ENCODE data around the gene EREG.
"Not testable (repeated sequence)": the region's sequence is repeated elsewhere in the genome, so short reads cannot be mapped to it uniquely, and the experiment has no call there.

Gene EREG

DNA sequence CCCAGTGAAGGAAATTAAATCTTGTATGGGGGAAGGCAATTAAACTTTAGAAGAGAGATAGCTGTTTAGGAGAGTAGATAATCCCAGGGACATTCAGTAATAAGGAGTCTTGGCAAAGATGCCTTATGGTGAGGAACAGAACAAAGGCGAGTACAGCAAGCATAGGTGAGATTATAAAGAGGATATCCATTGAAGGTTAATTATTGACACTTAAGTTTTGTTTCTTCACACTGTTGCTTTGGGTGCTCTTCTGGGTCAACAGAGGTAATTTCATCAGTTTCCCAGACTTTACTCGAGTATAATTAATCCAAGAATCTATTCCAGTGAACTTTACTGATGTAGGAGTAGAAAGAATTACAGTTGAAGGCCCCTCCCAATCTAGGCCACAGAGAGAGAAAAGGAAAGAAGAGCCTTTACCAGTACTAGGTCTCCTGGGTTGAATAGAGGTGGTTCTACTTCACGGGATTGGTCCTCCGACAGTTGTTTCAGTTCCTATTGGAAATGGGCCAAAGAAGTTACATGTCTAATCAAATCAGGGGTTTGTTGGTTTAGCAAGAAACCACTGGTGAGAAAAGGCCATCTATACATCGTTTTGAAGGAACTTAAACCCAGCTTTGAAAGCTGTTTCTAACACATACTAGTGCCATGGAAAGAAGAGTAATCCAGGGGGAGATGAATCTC, 29.5 kb upstream of the EREG start:
- Histone ChIP-seq H3K4me2 (ENCODE audit: low read length) (no peak overlapping the region), H3K27ac (ENCODE audit: low read depth, low read length) (no peak overlapping the region)

DNA sequence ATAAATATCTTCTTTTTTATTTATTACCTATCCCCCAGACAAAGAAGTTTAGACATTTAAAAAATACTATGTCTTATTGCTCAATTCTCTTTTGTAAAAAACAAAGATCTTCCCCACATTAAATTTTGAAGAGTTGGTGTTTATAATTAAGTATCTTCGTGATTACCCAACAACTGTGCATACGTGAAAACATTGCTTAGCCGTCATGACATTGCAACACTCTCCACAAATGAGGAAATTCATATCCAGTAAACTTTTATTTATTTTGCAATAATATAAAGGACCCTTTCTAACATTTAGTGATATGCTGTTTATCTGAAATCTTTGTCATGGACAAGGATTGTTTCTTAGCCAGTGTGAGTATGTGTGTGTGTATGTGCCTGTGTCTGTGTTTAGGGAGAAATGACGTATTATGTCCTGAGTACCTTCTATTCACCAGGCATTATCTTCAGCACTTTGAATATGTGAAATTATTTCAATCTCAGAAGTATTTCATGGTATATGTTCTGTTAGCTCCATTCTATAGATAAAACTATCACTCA, 26.1 kb upstream of the EREG start:
- TF ChIP-seq EZH2phosphoT487 (IDR thresholded peaks at IDR 0.05; ENCODE audit: borderline replicate concordance, low read length) (no peak), CTCF (IDR thresholded peaks at IDR 0.05; ENCODE audit: low read depth, low read length, poor library complexity, severe bottlenecking) (no peak)
- H3F3A ChIP-seq (ENCODE audit: control insufficient read depth, insufficient read depth) = no peaks in the 10 kb centered on the region
- H3K79me2 ChIP-seq (ENCODE audit: control insufficient read depth, low read length) = no peaks in the 10 kb centered on the region
- H3K4me3 ChIP-seq (ENCODE audit: low read length) = no peak overlapping the region
- no peaks in the 10 kb centered on the region for H3K27me3 ChIP-seq (ENCODE audit: control insufficient read depth, low read length)
- H3K9me3 ChIP-seq (ENCODE audit: control insufficient read depth, insufficient read depth, low read length) = peaks cover 10% of the 10 kb centered on the region; the same call in 1 of the 2 replicates
- peaks cover 7% of the 10 kb centered on the region for H3K4me1 ChIP-seq (ENCODE audit: control insufficient read depth, low read length)
- H3K36me3 ChIP-seq (ENCODE audit: control insufficient read depth, low read length) = no peaks in the 10 kb centered on the region
- H3K27ac ChIP-seq (ENCODE audit: low read depth, low read length) = no peak overlapping the region
- no peaks in the 10 kb centered on the region for H4K20me1 ChIP-seq (ENCODE audit: control insufficient read depth, insufficient read depth, low read depth, low read length)
- no peak overlapping the region for H3K4me2 ChIP-seq (ENCODE audit: low read length)
- no peaks in the 10 kb centered on the region for H3K9me2 ChIP-seq (replicated peaks; ENCODE audit: control insufficient read depth, low read length)

More for the DNA sequence above, 29.5 kb upstream of the EREG start:
- Histone ChIP-seq H3K4me1 (ENCODE audit: control insufficient read depth, low read length) (peaks cover 11% of the 10 kb centered on the region), H3K36me3 (ENCODE audit: control insufficient read depth, low read length) (no peaks in the 10 kb centered on the region), H3K27me3 (ENCODE audit: control insufficient read depth, low read length) (no peaks in the 10 kb centered on the region), H4K20me1 (ENCODE audit: control insufficient read depth, insufficient read depth, low read depth, low read length) (no peaks in the 10 kb centered on the region), H3K79me2 (ENCODE audit: control insufficient read depth, low read length) (no peaks in the 10 kb centered on the region), H3F3A (ENCODE audit: control insufficient read depth, insufficient read depth) (no peaks in the 10 kb centered on the region), H3K4me3 (ENCODE audit: low read length) (no peak overlapping the region), H3K9me3 (ENCODE audit: control insufficient read depth, insufficient read depth, low read length) (no peaks in the 10 kb centered on the region), H3K9me2 (replicated peaks; ENCODE audit: control insufficient read depth, low read length) (no peaks in the 10 kb centered on the region)
- TF ChIP-seq CTCF (IDR thresholded peaks at IDR 0.05; ENCODE audit: low read depth, low read length, poor library complexity, severe bottlenecking) (no peak), EZH2phosphoT487 (IDR thresholded peaks at IDR 0.05; ENCODE audit: borderline replicate concordance, low read length) (no peak)

- Histone ChIP-seq H3K36me3 (ENCODE audit: control insufficient read depth, low read length) (no peaks in the 10 kb centered on the region), H3K9me3 (ENCODE audit: control insufficient read depth, insufficient read depth, low read length) (peaks cover 17% of the 10 kb centered on the region; the same call in 1 of the 2 replicates), H3F3A (ENCODE audit: control insufficient read depth, insufficient read depth) (no peaks in the 10 kb centered on the region), H3K79me2 (ENCODE audit: control insufficient read depth, low read length) (no peaks in the 10 kb centered on the region), H3K27ac (ENCODE audit: low read depth, low read length) (no peak overlapping the region), H3K4me3 (ENCODE audit: low read length) (no peak overlapping the region), H3K27me3 (ENCODE audit: control insufficient read depth, low read length) (no peaks in the 10 kb centered on the region), H3K4me1 (ENCODE audit: control insufficient read depth, low read length) (peaks cover 7% of the 10 kb centered on the region), H4K20me1 (ENCODE audit: control insufficient read depth, insufficient read depth, low read depth, low read length) (no peaks in the 10 kb centered on the region), H3K4me2 (ENCODE audit: low read length) (no peak overlapping the region), H3K9me2 (replicated peaks; ENCODE audit: control insufficient read depth, low read length) (no peaks in the 10 kb centered on the region)
- TF ChIP-seq CTCF (IDR thresholded peaks at IDR 0.05; ENCODE audit: low read depth, low read length, poor library complexity, severe bottlenecking) = no peak
- no peak for TF ChIP-seq EZH2phosphoT487 (IDR thresholded peaks at IDR 0.05; ENCODE audit: borderline replicate concordance, low read length)
Observed at GRCh38 chr4:74339501-74339900, 25.4 kb upstream of the EREG start.

DNA sequence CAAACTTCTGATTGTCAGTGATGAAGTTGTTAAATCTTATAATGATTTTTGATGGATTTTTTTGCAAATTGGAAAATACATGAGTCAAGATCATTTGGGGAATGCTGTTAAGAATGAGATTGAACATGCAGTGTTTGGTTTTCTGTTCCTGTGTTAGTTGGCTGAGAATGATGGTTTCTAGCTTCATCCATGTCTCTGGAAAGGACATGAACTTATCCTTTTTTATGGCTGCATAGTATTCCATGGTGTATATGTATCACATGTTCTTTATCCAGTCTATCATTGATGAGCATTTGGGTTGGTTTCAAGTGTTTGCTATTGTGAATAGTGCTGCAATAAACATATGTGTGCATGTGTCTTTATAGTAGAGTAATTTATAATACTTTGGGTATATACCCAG, 24.5 kb upstream of the EREG start:
- not testable (repeated sequence) for H3K79me2 ChIP-seq (ENCODE audit: control insufficient read depth, low read length); H4K20me1 ChIP-seq (ENCODE audit: control insufficient read depth, insufficient read depth, low read depth, low read length); H3K4me3 ChIP-seq (ENCODE audit: low read length); H3K4me2 ChIP-seq (ENCODE audit: low read length); H3K27me3 ChIP-seq (ENCODE audit: control insufficient read depth, low read length); H3K9me2 ChIP-seq (replicated peaks; ENCODE audit: control insufficient read depth, low read length); H3K4me1 ChIP-seq (ENCODE audit: control insufficient read depth, low read length); H3K27ac ChIP-seq (ENCODE audit: low read depth, low read length); H3K36me3 ChIP-seq (ENCODE audit: control insufficient read depth, low read length); H3F3A ChIP-seq (ENCODE audit: control insufficient read depth, insufficient read depth)
- H3K9me3 ChIP-seq (ENCODE audit: control insufficient read depth, insufficient read depth, low read length) = peaks cover 18% of the 10 kb centered on the region; the same call in 1 of the 2 replicates
